ENCODE measurements around the gene CNOT11. TPM values are rescaled to one million over a fixed set of nuclear protein-coding genes. Genes with fewer than 3 reads are reported as not detected.

Gene CNOT11
- total and polyA plus RNA-seq, 2 of the 13 experiments (the other 11 are each of a cell fraction or from before 2014, with no cell fraction given): 114 to 209 TPM

- TF ChIP-seq DMTF1 (CRISPR knock-in tag; IDR thresholded peaks at IDR 0.05): peak; percentile 87; the same call in 1 of the 2 replicates
- TF ChIP-seq ZNF672 (CRISPR knock-in tag; IDR thresholded peaks at IDR 0.05): peak; percentile 24
- TF ChIP-seq NCOR1 (IDR thresholded peaks at IDR 0.05; ENCODE audit: borderline replicate concordance, low read length): peak; percentile 80; the same call in 1 of the 2 replicates
- peak; percentile 93 for TF ChIP-seq MED1 (CRISPR knock-in tag; IDR thresholded peaks at IDR 0.05)
- peak; percentile 82 for TF ChIP-seq TMF1 (CRISPR knock-in tag; IDR thresholded peaks at IDR 0.05; ENCODE audit: low read depth)
- peak; percentile 83; the same call in 1 of the 2 replicates for TF ChIP-seq ZFP41 (CRISPR knock-in tag; IDR thresholded peaks at IDR 0.05; ENCODE audit: borderline replicate concordance)
- peak; percentile 82 for TF ChIP-seq CC2D1A (CRISPR knock-in tag; IDR thresholded peaks at IDR 0.05)
- TF ChIP-seq HNF1B (CRISPR knock-in tag; IDR thresholded peaks at IDR 0.05): peak; percentile 92
- TF ChIP-seq CEBPZ (IDR thresholded peaks at IDR 0.05; ENCODE audit: low read length): no peak
- no peak for TF ChIP-seq GPBP1L1 (CRISPR knock-in tag; IDR thresholded peaks at IDR 0.05)
- no peak for TF ChIP-seq RBM22 (optimal IDR thresholded peaks at IDR 0.05; ENCODE audit: low read length)
- TF ChIP-seq MYPOP (CRISPR knock-in tag; IDR thresholded peaks at IDR 0.05): peak; percentile 98
- TF ChIP-seq JDP2 (CRISPR knock-in tag; IDR thresholded peaks at IDR 0.05; ENCODE audit: borderline replicate concordance): peak; percentile 45; the same call in 1 of the 2 replicates
- peak; percentile 93; the same call in 1 of the 2 replicates for TF ChIP-seq ZNF678 (CRISPR knock-in tag; IDR thresholded peaks at IDR 0.05)
- TF ChIP-seq PHF5A (CRISPR knock-in tag; IDR thresholded peaks at IDR 0.05; ENCODE audit: low read depth, unreplicated experiment): peak; percentile 47
- TF ChIP-seq HNRNPLL (IDR thresholded peaks at IDR 0.05; ENCODE audit: low read depth, low read length, poor library complexity, severe bottlenecking): peak; percentile 93
These were observed 55.9 kb downstream of the CNOT11 start, which contains the start of gene RNF149 (continued) for GRCh38 chr2:101308432-101309210.

All from HepG2 (cell line).